HG02610 (cell line): ENCODE data around the gene PLPPR5.

Source experiments
- ATAC-seq: cut with Tn5 transposase; IDR thresholded peaks from one replicate; pipeline ENCODE4 v1.9.1; 2021; ENCODE audit warnings: mild to moderate bottlenecking, moderate library complexity; ENCODE audit not compliant: unreplicated experiment

The PLPPR5 gene

GRCh38 chr1:98860329-98860728 lies 144.3 kb downstream of the PLPPR5 start:
- no peak for ATAC-seq

GRCh38 chr1:98854137-98854536 lies 150.5 kb downstream of the PLPPR5 start:
- no peak for ATAC-seq

DNA sequence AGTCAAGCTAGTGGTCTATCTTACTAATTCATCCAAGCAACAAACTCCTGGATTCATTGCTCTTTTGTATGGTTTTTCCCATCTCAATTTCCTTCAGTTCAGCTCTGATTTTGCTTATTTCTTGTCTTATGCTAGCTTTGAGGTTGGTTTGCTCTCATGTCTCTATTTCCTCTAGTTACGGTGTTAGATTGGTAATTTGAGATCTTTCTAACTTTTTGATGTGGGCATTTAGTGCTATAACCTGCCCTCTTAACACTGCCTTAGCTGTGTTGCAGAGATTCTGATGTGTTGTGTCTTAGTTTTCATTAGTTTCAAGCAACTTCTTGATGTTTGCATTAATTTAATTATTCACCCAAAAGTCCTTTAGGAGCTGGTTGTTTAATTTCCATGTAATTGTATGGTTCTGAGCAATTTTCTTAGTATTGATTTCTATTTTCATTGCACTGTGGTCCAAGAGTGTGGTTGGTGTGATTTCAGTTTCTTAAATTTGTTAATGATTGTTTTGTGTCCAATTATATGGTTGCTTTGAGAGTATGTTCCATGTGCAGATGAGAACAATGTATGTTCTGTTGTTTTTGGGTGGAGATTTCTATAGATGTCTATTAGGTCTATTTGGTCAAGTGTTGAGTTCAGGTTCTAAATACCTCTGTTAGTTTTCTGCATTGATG lies 154.6 kb downstream of the PLPPR5 start:
- no peak for ATAC-seq

DNA sequence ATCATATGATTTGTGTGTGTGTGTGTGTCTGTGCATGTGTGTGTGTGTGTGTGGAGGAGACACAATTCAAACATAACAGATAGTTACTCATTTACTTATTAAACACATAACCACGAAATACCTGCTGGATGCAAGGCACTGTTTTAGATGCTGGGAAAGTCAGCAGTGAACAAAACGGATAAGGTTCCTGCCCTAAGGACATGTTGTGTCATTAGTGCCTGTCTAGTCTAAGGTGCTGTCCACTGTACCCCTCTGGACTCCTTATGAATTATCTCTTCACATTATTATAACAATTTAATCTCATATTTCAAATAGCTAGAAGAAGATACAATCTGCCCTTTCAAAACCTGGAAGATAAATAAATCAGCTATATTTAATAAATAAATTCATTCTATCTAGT lies 162.4 kb downstream of the PLPPR5 start:
- ATAC-seq: no peak
